Aorta (tissue), 5 donors: ENCODE results near the gene GRM8. TPM values are rescaled to one million over a fixed set of nuclear protein-coding genes. Genes with fewer than 3 reads are reported as not detected.

Experiments used
- ATAC-seq: fragments of 200-7000 bp; cut with Tn5 transposase; one replicate; pipeline ENCODE4 v1.9.1; 2022; ENCODE audit warnings: moderate library complexity; ENCODE audit not compliant: low FRiP score
- DNase-seq, 2 donors: peaks; one replicate each; pipeline ENCODE4 v3.0.0-alpha.2; 2020
- H3K27ac ChIP-seq, 2 donors: one replicate each; pipeline ENCODE4 v1.5.1; 2013; ENCODE audit warnings: low read length in 2 of 2, mild to moderate bottlenecking in 2 of 2, moderate library complexity in 2 of 2, control low read depth in 1 of 2, inconsistent platforms in 1 of 2, low read depth in 1 of 2
- H3K27me3 ChIP-seq, 2 donors: one replicate each; pipeline ENCODE4 v1.6.1; 2013; ENCODE audit warnings: control low read depth in 1 of 2, low read length in 1 of 2, mild to moderate bottlenecking in 1 of 2, moderate library complexity in 1 of 2; ENCODE audit not compliant: insufficient read depth in 2 of 2, control insufficient read depth in 1 of 2
- H3K36me3 ChIP-seq, 2 donors: one replicate each; pipeline ENCODE4 v1.6.1; 2013; ENCODE audit warnings: control low read depth in 1 of 2, low read length in 1 of 2, mild to moderate bottlenecking in 1 of 2; ENCODE audit not compliant: insufficient read depth in 2 of 2, control insufficient read depth in 1 of 2
- H3K4me1 ChIP-seq, 2 donors: one replicate each; pipeline ENCODE4 v1.6.1; 2013; ENCODE audit warnings: low read length in 2 of 2, control low read depth in 1 of 2, mild to moderate bottlenecking in 1 of 2, moderate library complexity in 1 of 2; ENCODE audit not compliant: insufficient read depth in 2 of 2, control insufficient read depth in 1 of 2
- H3K4me3 ChIP-seq, 2 donors: one replicate each; pipeline ENCODE4 v1.5.1; 2013; ENCODE audit warnings: low read length in 2 of 2, control low read depth in 1 of 2, mild to moderate bottlenecking in 1 of 2
- H3K9me3 ChIP-seq: one replicate; pipeline ENCODE4 v1.6.1; 2013; ENCODE audit warnings: mild to moderate bottlenecking, low read length; ENCODE audit not compliant: control insufficient read depth
- WGBS, 2 donors: extraction: QIAGEN DNeasy Blood & Tissue Kit; methylation state at CpG; one replicate each; pipeline ENCODE4 v1.1.7; 2013; 5-methylcytosine and 5-hydroxymethylcytosine counted together
- intact Hi-C, 2 donors: fragments of 100-400 bp; cut with DNase I; formaldehyde crosslinking; loops; one replicate each; pipeline versions ENCODE4 v1.14.2 to v1.15.0; 2022
- polyA plus RNA-seq, 2 donors: library from polyadenylated mRNA; stranded (reverse); fragments of 200-250 nt; gene quantifications; one replicate each; pipeline ENCODE4 v1.2.3, GENCODE V29; 2013
- total RNA-seq, 2 donors: library from RNA; stranded (reverse); fragmentation: NEBNext Ultra II Directional; extraction: Animal tissue kit (Norgen Biotek cat#: 25700); gene quantifications; one replicate each; pipeline ENCODE4 v1.2.1, GENCODE V29; 2021
- donor health status: healthy with polysubstance abuse.
- donor health status: Bipolar disorder and iron deficiency.
- donor health status: DM: no; HTN: no; CAD: no.
- donor health status: DM: no; HTN: no; CAD: no.
- donor health status: DM: yes; HTN: yes; CAD: no.

GRM8 gene
- total and polyA plus RNA-seq, 4 donors = 0.20 TPM; not detected in 3

- WGBS, 2 donors = 13 to 19% methylated on average over 5 of the region's 5 CpGs
- H3K9me3 ChIP-seq = no peaks in the 10 kb centered on the region
- ATAC-seq (no peak), DNase-seq (peak; percentile 67 to 70)
- H3K27ac ChIP-seq = no peak overlapping the region
- H3K27me3 ChIP-seq = no peaks in the 10 kb centered on the region
- intact Hi-C loops = no loop called here
- H3K4me1 ChIP-seq = no peaks in the 10 kb centered on the region
- no peak overlapping the region for H3K4me3 ChIP-seq
- H3K36me3 ChIP-seq = no peaks in the 10 kb centered on the region
Observed at GRCh38 chr7:126700807-126701604, 551.7 kb downstream of the GRM8 start.

- Histone ChIP-seq H3K9me3 (no peaks in the 10 kb centered on the region), H3K4me1 (no peaks in the 10 kb centered on the region), H3K36me3 (no peaks in the 10 kb centered on the region), H3K27ac (no peak overlapping the region), H3K4me3 (no peak overlapping the region), H3K27me3 (no peaks in the 10 kb centered on the region)
- intact Hi-C loops = no loop called here
- DNase-seq = no peak
- ATAC-seq = no peak
Observed at GRCh38 chr7:126699707-126700106, 553.0 kb downstream of the GRM8 start.

DNA sequence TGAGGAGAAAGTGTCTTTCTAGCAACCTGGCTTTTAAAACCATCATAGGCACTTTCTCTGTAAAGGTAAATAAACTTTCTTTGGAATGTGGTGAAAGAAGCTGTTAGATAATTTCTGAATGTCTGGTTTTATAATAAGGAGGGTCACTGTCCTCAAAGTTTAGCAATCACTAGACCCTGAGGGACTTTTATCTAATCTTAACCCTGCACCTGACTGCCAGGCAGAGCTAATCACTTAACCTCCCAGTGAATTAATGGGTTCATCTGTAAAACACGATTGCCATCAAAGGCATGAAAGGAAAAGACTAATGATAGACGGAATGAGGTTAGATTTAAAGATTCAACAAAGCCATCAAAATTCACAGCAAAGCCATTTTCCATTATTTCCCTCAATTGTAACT, 553.8 kb downstream of the GRM8 start:
- WGBS, 2 donors = 53 to 58% methylated on average over 2 of the region's 2 CpGs
- intact Hi-C loops = no loop called here
- DNase-seq = no peak

DNA sequence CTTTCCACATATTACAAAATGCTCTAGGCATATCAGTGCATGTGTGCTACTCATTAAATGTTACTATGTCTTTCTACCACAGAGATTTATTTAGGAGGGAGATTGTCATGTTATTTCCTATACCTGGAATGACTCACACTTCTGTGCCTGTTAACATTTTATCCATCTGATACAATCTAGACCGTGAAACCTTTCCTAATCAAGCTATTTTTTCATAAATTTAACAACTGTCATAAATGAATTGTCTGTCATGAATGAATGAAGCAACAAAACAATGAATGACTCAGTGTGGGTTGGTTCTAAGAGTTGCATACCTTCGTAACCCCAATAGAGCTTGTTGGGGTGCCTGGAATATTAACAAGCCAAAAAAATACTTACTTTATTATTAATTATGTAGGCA, 554.3 kb downstream of the GRM8 start:
- H3K27ac ChIP-seq = no peak overlapping the region
- ATAC-seq = no peak
- no peaks in the 10 kb centered on the region for H3K36me3 ChIP-seq
- H3K4me3 ChIP-seq = no peak overlapping the region
- H3K27me3 ChIP-seq = no peaks in the 10 kb centered on the region
- intact Hi-C loops = no loop called here
- H3K4me1 ChIP-seq = no peaks in the 10 kb centered on the region
- WGBS, 2 donors = 67 to 72% methylated on average over 2 of the region's 2 CpGs
- H3K9me3 ChIP-seq = no peaks in the 10 kb centered on the region
- DNase-seq = no peak

More for the DNA sequence above, 553.8 kb downstream of the GRM8 start:
- H3K36me3 ChIP-seq = no peaks in the 10 kb centered on the region
- ATAC-seq = no peak
- H3K4me1 ChIP-seq = no peaks in the 10 kb centered on the region
- no peaks in the 10 kb centered on the region for H3K9me3 ChIP-seq
- no peaks in the 10 kb centered on the region for H3K27me3 ChIP-seq
- no peak overlapping the region for H3K4me3 ChIP-seq
- no peak overlapping the region for H3K27ac ChIP-seq

- H3K27ac ChIP-seq = no peak overlapping the region
- no peak for ATAC-seq
- H3K9me3 ChIP-seq = no peaks in the 10 kb centered on the region
- no peaks in the 10 kb centered on the region for H3K4me1 ChIP-seq
- 60 to 72% methylated on average over 9 of the region's 9 CpGs for WGBS, 2 donors
- H3K4me3 ChIP-seq = no peak overlapping the region
- H3K36me3 ChIP-seq = no peaks in the 10 kb centered on the region
- intact Hi-C loops = no loop called here
- H3K27me3 ChIP-seq = no peaks in the 10 kb centered on the region
- DNase-seq = no peak
Observed at GRCh38 chr7:126696256-126697038, 556.3 kb downstream of the GRM8 start.

DNA sequence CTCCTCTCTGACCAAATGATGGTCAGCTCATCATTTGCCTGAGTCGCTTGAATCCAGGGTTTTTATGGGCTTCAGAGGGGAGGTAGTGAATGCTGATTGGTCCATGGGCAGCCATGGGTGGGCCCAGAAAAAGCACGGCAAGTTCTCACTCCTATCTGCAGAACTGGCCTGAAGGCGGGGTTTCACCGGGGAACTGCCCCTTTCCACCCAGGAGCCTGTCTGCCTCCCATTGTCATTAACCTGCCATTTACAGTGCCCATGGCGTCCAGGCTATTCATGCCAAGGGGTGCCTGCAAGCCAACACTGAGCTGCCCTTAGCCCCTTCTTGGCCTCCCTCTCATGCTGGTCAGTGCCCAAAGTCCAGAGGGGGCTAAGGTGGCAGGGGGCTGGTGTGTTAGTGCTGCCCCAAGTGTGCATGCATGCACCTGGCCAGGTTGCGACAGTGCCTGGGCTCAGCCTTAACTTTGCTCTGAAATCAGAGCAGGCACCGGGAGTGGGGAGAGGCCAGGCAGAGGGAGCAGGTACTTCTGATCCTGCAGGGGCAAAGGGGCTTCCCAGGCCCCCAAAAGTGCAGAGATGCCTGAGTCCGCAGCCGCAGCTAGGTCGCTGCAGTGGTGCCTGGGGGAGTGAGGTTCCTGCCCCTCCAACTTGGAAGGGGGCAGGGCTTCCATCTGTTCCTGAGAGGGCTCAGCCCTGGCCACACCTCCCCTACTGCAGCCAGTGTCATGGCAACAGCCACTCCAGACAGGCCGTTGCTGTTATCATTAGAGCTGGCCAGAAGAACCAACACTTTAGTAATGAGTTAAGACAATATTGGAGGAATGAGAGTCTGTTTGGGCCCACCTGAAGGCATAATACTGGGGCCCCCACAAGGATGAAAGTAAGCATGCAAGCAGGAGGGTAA, 561.6 kb downstream of the GRM8 start:
- ATAC-seq (no peak), DNase-seq (no peak)
- 90% methylated on average over 11 of the region's 11 CpGs for WGBS, 2 donors
- Histone ChIP-seq H3K27ac (no peak overlapping the region), H3K4me1 (no peaks in the 10 kb centered on the region), H3K9me3 (no peaks in the 10 kb centered on the region), H3K27me3 (no peaks in the 10 kb centered on the region), H3K4me3 (no peak overlapping the region), H3K36me3 (no peaks in the 10 kb centered on the region)
- intact Hi-C loops = no loop called here

GRCh38 chr7:126690104-126690503, 562.6 kb downstream of the GRM8 start:
- no peaks in the 10 kb centered on the region for H3K36me3 ChIP-seq
- no peaks in the 10 kb centered on the region for H3K9me3 ChIP-seq
- H3K4me3 ChIP-seq = no peak overlapping the region
- WGBS, 2 donors = 93 to 96% methylated on average over 15 of the region's 15 CpGs
- intact Hi-C loops = no loop called here
- no peaks in the 10 kb centered on the region for H3K27me3 ChIP-seq
- no peaks in the 10 kb centered on the region for H3K4me1 ChIP-seq
- ATAC-seq (no peak), DNase-seq (peak in 1 of 2 donors; percentile 62)
- no peak overlapping the region for H3K27ac ChIP-seq

- H3K4me3 ChIP-seq = no peak overlapping the region
- no peaks in the 10 kb centered on the region for H3K4me1 ChIP-seq
- intact Hi-C loops = no loop called here
- H3K27me3 ChIP-seq = no peaks in the 10 kb centered on the region
- ATAC-seq (no peak), DNase-seq (no peak)
- H3K27ac ChIP-seq = no peak overlapping the region
- H3K9me3 ChIP-seq = no peaks in the 10 kb centered on the region
- no peaks in the 10 kb centered on the region for H3K36me3 ChIP-seq
- 7 to 15% methylated on average over 1 of the region's 1 CpG for WGBS, 2 donors
Observed at GRCh38 chr7:126689037-126689436, 563.7 kb downstream of the GRM8 start.
